ENCODE data around the gene ZBED6. TPM values are rescaled to one million over a fixed set of nuclear protein-coding genes. Genes with fewer than 3 reads are reported as not detected.

ZBED6 gene
- total and polyA plus RNA-seq, 9 of the 15 experiments (the other 6 are each of a cell fraction or from before 2014, with no cell fraction given), result 0.21 to 16.6 (median 5.0) TPM

DNA sequence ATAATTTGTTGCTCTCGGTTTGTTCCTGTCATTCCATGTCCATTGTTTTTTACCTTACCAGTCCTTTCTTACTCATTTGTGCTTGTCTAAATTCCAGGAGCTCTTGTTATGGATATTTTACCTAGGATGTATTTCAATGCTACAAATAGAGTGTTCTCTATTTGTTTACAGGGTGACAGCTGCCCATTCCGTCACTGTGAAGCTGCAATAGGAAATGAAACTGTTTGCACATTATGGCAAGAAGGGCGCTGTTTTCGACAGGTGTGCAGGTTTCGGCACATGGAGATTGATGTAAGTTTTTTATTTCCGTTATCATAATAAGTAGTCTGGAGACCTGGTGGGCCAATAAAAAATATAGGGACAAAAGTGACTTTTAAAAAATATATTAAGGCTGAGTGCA lies 23.0 kb downstream of the ZBED6 start (continued):
- TF ChIP-seq, protein P1, sequence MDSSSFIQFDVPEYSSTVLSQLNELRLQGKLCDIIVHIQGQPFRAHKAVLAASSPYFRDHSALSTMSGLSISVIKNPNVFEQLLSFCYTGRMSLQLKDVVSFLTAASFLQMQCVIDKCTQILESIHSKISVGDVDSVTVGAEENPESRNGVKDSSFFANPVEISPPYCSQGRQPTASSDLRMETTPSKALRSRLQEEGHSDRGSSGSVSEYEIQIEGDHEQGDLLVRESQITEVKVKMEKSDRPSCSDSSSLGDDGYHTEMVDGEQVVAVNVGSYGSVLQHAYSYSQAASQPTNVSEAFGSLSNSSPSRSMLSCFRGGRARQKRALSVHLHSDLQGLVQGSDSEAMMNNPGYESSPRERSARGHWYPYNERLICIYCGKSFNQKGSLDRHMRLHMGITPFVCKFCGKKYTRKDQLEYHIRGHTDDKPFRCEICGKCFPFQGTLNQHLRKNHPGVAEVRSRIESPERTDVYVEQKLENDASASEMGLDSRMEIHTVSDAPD (CRISPR knock-in tag; IDR thresholded peaks at IDR 0.05), result no peak
- TF ChIP-seq, protein P2, sequence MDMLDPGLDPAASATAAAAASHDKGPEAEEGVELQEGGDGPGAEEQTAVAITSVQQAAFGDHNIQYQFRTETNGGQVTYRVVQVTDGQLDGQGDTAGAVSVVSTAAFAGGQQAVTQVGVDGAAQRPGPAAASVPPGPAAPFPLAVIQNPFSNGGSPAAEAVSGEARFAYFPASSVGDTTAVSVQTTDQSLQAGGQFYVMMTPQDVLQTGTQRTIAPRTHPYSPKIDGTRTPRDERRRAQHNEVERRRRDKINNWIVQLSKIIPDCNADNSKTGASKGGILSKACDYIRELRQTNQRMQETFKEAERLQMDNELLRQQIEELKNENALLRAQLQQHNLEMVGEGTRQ (CRISPR knock-in tag; IDR thresholded peaks at IDR 0.05), result no peak

DNA sequence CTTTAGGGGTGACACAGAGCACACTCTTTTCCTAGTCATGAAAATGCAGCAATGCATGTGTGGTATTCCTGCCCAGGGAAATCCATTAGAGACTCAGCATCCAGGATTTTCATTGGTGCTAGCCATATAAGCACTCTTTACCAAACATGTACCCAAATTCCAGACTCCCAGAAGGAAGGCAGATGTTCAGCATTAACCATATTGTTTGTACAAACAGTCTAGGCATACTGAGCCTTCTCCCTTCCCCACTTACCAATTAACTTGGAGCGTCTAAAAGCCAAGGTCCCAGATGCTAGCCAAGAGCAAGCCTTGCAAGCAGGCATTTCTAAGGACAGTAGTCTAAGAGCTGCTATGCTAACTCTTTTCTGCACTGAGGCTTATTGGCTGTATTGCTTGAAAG lies 27.9 kb downstream of the ZBED6 start:
- ATAC-seq (no peak), FAIRE-seq (no peak), DNase-seq (ENCODE audit: extremely low read depth in 1 of 4, low spot score in 3 of 4) (no peak)
- Histone ChIP-seq H2AFZ (ENCODE audit: low read depth, low read length) (no peak overlapping the region), H3K4me1 (replicated peaks in 1 of 2; ENCODE audit: control insufficient read depth in 2 of 2, insufficient read depth in 2 of 2, low read length in 2 of 2) (no peaks in the 10 kb centered on the region), H3K79me2 (ENCODE audit: control insufficient read depth, insufficient read depth, low read length) (peaks cover 45% of the 10 kb centered on the region), H3K9me3 (replicated peaks; ENCODE audit: control insufficient read depth, insufficient read depth, low read depth, low read length) (no peaks in the 10 kb centered on the region), H3K9ac (ENCODE audit: insufficient read depth in 1 of 2, low read depth in 2 of 2, low read length in 2 of 2) (no peak overlapping the region), H3K4me2 (ENCODE audit: insufficient read depth, low read length) (no peak overlapping the region), H3K27ac (ENCODE audit: extremely low read depth, low read depth, low read length) (no peak overlapping the region), H3K4me3 (no peak overlapping the region), H3K27me3 (ENCODE audit: control insufficient read depth in 2 of 2, insufficient read depth in 2 of 2, low read length in 2 of 2) (no peaks in the 10 kb centered on the region), H3K36me3 (ENCODE audit: control insufficient read depth, insufficient read depth, low read length) (peaks cover 90% of the 10 kb centered on the region), H4K20me1 (replicated peaks; ENCODE audit: control insufficient read depth, insufficient read depth, low read length) (peaks cover 6% of the 10 kb centered on the region; the same call in 1 of the 2 replicates), H3K9me1 (ENCODE audit: control insufficient read depth, insufficient read depth, low read length) (no peaks in the 10 kb centered on the region)
- WGBS (ENCODE audit: insufficient coverage, low coverage, missing lambda C conversion rate), result 100% methylated on average over 1 of the region's 1 CpG
- ChIA-PET CTCF (ENCODE audit: low intra/inter-chr PET ratio) (no interaction called here), POLR2A (interaction anchor here (1.6 kb wide), 1 partner anchor 13 kb away, joined by 4 read pairs; no protein-coding TSS in a partner anchor)
- intact Hi-C loops (cut with micrococcal nuclease) (no loop called here), in situ Hi-C loops (cut with MboI) (no loop called here)
- BruUV-seq (replicated peaks), result no TSS peak
- TF ChIP-seq, protein P3, sequence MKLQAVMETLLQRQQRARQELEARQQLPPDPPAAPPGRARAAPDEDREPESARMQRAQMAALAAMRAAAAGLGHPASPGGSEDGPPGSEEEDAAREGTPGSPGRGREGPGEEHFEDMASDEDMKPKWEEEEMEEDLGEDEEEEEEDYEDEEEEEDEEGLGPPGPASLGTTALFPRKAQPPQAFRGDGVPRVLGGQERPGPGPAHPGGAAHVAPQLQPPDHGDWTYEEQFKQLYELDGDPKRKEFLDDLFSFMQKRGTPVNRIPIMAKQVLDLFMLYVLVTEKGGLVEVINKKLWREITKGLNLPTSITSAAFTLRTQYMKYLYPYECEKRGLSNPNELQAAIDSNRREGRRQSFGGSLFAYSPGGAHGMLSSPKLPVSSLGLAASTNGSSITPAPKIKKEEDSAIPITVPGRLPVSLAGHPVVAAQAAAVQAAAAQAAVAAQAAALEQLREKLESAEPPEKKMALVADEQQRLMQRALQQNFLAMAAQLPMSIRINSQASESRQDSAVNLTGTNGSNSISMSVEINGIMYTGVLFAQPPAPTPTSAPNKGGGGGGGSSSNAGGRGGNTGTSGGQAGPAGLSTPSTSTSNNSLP (IDR thresholded peaks at IDR 0.05; ENCODE audit: borderline replicate concordance, low read depth, low read length), result no peak
- TF ChIP-seq CHCHD3 (CRISPR knock-in tag; IDR thresholded peaks at IDR 0.05) (no peak), SAP30 (IDR thresholded peaks at IDR 0.05; ENCODE audit: borderline replicate concordance, insufficient read depth, low read depth, low read length, poor library complexity, severe bottlenecking) (no peak), SETDB1 (IDR thresholded peaks at IDR 0.05; ENCODE audit: low read length) (no peak)
- TF ChIP-seq, protein P4, sequence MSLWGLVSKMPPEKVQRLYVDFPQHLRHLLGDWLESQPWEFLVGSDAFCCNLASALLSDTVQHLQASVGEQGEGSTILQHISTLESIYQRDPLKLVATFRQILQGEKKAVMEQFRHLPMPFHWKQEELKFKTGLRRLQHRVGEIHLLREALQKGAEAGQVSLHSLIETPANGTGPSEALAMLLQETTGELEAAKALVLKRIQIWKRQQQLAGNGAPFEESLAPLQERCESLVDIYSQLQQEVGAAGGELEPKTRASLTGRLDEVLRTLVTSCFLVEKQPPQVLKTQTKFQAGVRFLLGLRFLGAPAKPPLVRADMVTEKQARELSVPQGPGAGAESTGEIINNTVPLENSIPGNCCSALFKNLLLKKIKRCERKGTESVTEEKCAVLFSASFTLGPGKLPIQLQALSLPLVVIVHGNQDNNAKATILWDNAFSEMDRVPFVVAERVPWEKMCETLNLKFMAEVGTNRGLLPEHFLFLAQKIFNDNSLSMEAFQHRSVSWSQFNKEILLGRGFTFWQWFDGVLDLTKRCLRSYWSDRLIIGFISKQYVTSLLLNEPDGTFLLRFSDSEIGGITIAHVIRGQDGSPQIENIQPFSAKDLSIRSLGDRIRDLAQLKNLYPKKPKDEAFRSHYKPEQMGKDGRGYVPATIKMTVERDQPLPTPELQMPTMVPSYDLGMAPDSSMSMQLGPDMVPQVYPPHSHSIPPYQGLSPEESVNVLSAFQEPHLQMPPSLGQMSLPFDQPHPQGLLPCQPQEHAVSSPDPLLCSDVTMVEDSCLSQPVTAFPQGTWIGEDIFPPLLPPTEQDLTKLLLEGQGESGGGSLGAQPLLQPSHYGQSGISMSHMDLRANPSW (CRISPR knock-in tag; IDR thresholded peaks at IDR 0.05), result no peak

Data from K562 (cell line).